GM18909 (cell line): ENCODE results near the gene KIF13A.
"Not testable (repeated sequence)": the region's sequence is repeated elsewhere in the genome, so short reads cannot be mapped to it uniquely, and the experiment has no call there.

Source experiments
- ATAC-seq: cut with Tn5 transposase; IDR thresholded peaks from one replicate; pipeline ENCODE4 v1.9.1; 2021; ENCODE audit warnings: mild to moderate bottlenecking; ENCODE audit not compliant: unreplicated experiment, poor library complexity

KIF13A gene

GRCh38 chr6:17971128-17972073, 16.0 kb downstream of the KIF13A start:
- ATAC-seq, result no peak

DNA sequence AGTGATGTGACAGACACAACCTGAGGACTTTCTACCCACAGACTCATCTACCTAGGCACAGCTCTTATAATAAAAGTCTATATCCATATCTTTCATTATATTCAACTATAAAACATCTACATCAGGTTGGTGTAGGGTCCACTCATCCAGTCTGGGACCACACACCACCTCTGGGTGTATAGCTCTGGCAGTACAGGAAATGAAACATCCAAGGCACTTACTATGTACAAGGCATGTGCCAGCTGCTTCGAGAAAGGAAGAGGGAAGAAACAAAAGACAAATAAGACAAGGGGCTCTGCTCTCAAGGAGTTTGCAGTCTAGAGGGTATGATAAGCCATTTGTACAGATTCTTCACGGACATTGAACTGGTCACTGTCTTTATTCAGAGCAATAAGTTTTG, 18.6 kb downstream of the KIF13A start:
- ATAC-seq, result no peak

- no peak for ATAC-seq
Measured at GRCh38 chr6:17967668-17968518, 19.5 kb downstream of the KIF13A start.

- no peak for ATAC-seq
Measured at GRCh38 chr6:17966451-17966850, 21.0 kb downstream of the KIF13A start.

DNA sequence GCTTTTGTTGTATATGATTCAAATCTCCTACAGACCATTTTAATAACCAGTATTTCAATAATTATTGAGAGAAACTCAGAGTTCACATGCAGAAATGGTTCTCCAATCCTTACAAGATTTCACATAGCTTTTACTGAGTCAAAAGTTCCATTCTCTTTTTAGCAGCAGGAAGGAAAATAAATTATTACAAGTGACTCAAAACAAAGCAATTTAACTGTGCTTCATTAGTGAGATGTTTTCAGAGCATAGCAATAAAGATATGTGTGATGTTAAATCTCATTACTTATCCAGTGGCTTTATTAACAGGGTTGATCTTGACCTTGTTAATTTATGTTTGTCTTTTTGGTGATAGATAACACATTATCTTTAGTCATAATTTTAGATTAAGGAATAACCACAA, 22.0 kb downstream of the KIF13A start:
- ATAC-seq, result no peak

- no peak for ATAC-seq
Measured at GRCh38 chr6:17964633-17965032, 22.8 kb downstream of the KIF13A start.

DNA sequence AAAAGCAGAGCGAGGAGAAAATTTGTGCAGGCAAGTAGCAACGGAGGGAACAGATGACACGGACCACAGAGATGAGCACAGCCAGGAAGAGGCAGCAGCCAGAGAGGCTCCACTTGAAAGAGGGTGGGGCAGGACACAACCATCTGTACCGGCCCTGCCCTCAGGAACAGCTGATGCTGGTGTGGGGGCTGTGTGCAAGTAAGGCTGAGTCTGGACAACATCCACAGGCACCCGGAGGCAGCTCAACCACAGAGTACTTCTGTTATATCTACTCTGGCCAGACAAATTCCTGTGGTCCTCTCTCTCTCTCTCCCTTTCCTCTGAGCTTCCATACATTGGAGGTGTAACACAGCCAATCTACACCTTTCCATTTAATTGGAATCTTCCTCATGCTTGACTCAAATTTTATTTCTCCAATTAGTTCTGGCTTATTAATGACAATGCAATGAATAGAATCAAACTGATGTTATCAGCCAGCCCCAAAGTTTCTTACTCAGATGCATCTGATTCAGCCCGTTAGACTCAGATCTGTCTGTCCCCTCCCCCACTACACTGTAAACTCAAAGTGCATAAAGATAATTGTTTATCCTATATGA, 24.9 kb downstream of the KIF13A start:
- ATAC-seq, result peak; percentile 53

DNA sequence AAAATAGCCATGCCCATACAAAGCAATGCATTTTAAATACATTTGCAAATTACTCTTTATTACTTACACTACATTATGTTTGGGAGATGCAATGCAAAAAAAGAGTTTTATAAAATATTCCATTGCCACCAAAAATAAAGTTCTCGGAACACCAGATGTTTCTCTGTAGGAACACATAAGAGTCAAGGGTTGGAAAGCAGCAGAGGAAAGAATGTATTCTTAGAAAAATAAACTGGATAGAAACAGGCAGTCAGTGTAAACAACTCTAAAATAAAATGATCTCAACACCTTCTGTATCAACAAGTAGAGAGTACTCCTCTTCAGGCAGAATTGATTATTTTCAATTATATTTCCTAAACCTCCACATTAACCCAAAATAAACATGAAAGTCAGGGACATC, 28.1 kb downstream of the KIF13A start:
- ATAC-seq, result no peak

GRCh38 chr6:17957904-17958620, 29.4 kb downstream of the KIF13A start:
- ATAC-seq, result no peak

DNA sequence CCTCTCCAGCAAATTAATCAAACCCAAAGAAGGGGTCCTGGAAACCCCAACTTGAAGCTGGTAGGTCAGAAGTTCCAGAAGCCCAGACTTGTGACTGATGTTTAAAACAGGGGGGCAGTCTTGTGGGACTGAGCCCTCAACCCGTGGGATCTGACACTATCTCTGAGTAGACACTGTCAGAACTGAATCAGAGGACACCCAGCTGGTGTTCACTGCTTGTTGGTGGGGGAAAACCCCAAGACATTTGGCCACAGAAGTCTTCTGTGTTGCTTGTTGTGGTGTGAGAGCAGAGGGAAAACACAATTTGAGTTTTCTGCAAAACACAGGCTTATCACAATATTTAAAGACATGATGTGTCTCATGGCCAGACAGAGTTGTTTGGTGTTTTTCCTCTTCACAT, 29.9 kb downstream of the KIF13A start:
- ATAC-seq, result peak; percentile 71

DNA sequence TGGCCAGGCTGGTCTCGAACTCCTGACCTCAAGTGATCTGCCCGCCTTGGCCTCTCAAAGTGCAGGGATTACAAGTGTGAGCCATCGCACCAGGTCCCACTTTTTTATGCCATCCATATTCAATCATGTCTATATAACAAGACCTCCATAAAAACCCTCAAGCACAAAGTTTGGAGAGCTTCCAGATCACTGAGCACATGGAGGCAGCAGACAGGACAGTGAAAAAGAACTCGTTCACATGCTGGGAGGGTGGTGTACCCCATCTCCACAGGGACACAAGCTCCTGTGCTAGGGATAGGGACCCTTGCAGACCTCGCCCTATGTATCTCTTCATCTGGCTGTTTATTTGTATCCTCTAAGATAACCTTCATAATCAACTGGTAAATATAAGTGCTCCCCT, 30.3 kb downstream of the KIF13A start:
- no peak for ATAC-seq

GRCh38 chr6:17950095-17950494, 37.3 kb downstream of the KIF13A start:
- no peak for ATAC-seq

DNA sequence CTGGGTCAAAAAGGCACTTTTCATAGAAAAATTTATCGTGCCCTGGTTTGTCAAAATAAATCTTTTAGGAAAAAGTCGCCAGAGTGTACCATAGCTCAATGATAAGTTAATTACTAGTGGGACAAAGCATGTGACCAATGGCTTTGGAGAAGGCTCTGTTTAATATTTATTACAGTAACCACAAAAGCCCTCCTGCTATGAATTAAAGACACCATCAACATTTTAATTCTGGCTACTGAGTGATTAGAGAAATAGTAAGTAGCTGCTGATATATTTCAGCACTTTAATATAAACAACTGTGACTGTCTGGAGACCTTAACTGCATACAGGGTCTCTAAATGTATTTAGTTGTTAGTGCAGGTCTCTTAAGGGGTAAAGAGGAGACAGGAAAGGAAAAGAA, 38.3 kb downstream of the KIF13A start:
- no peak for ATAC-seq

- ATAC-seq, result no peak
Measured at GRCh38 chr6:17948725-17949124, 38.7 kb downstream of the KIF13A start.

GRCh38 chr6:17947574-17947973, 39.9 kb downstream of the KIF13A start:
- ATAC-seq, result not testable (repeated sequence)

- no peak for ATAC-seq
Measured at GRCh38 chr6:17945575-17945974, 41.9 kb downstream of the KIF13A start.

- ATAC-seq, result no peak
Measured at GRCh38 chr6:17945111-17945510, 42.3 kb downstream of the KIF13A start.

DNA sequence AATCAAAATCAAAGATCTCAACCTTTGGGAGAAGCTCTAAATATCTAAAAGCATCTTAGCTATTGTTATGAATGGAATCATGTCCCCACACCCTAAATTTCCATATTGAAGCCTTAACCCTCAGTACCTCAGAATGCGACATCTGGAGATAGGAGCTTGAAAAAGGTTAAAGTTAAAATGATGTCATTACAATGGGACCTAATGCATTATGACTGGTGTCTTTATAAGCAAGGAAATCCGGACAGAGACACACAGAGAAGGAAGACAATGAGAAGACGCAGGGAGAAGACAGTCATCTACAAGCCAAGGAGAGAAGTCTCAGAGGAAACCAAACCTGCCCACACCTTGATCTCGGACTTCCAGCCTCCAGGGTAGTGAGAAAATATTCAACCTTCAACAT, 46.1 kb downstream of the KIF13A start:
- ATAC-seq, result no peak

DNA sequence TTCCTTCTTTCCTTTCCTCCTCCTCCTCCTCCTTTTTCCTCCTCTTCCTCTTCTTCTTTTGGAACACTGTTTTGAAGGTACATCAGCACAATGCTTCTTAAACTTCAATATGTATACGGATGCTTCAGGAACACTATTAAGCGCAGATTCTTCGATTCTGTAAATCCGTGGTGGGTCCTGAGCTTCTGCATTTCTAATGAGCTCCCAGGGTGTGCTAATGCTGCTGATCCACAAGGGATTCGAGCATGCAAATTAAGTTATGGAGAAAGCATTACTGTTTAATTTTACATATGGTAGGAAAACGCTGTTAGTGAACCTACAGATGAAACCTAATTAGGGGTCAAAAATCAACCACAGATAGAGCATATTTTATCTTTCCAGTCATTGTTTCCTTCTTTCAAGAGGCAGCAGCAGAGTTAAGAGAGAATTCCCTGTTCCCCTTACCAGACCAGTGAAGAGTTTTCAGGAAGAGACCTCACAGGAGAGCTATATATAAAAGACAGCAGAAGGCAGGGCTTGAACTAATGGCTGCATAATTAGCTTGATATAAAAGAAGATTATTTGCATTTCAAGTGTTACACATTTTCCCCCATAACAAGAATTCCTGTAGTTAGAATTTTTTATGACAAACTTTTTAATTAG, 47.2 kb downstream of the KIF13A start:
- no peak for ATAC-seq

GRCh38 chr6:17938901-17939300, 48.5 kb downstream of the KIF13A start:
- ATAC-seq, result no peak
